Adipose tissue (tissue), 3 donors: Measurements from ENCODE around the gene SOAT2. TPM values are rescaled to one million over a fixed set of nuclear protein-coding genes. Genes with fewer than 3 reads are reported as not detected.

Experiments used
- H3K27ac ChIP-seq: one replicate; pipeline ENCODE4 v1.5.1; 2013; ENCODE audit warnings: low read depth, low read length
- WGBS, 3 donors: extraction: QIAGEN DNeasy Blood & Tissue Kit; methylation state at CpG; one replicate each; pipeline ENCODE4 v1.1.7; 2013; 5-methylcytosine and 5-hydroxymethylcytosine counted together
- polyA plus RNA-seq, 3 donors: library from polyadenylated mRNA; stranded (reverse); fragments of 200-250 nt; gene quantifications; one replicate each; pipeline ENCODE4 v1.2.3, GENCODE V29; 2013
- donor health status: healthy with polysubstance abuse.
- donor health status: Bipolar disorder and iron deficiency.
- donor health status: healthy.

The SOAT2 gene
- polyA plus RNA-seq, 3 donors = 0.08 to 0.09 TPM; not detected in 1

GRCh38 chr12:53120685-53121525 lies 17.6 kb downstream of the SOAT2 start:
- H3K27ac ChIP-seq = no peak overlapping the region
- WGBS, 3 donors = 75 to 82% (median 76%) methylated on average over 11 to 12 of the region's 12 CpGs

- H3K27ac ChIP-seq = no peak overlapping the region
- 84 to 89% (median 88%) methylated on average over 10 of the region's 10 CpGs for WGBS, 3 donors
Measured at GRCh38 chr12:53122961-53123468, 19.7 kb downstream of the SOAT2 start.

GRCh38 chr12:53123578-53124351 lies 20.5 kb downstream of the SOAT2 start:
- H3K27ac ChIP-seq = no peak overlapping the region
- WGBS, 3 donors = 91 to 94% (median 91%) methylated on average over 16 of the region's 16 CpGs

DNA sequence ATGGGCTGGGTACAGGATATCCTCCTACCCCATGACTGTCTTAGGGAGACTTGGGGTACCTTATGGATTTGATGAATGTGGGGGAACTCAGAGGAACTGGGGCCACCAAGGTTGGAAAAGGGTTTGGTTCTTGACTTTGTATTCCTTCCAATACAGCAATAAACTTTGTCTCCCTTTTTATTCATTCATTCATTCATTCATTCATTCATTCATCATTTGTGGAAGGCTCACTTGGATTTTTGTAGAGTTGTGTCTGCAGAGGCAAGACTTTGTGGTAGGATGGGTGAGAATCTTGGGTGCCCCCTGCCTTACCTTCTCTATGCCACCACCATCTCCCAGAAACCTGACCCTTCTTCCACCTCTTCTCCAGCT lies 21.1 kb downstream of the SOAT2 start:
- H3K27ac ChIP-seq = no peak overlapping the region

DNA sequence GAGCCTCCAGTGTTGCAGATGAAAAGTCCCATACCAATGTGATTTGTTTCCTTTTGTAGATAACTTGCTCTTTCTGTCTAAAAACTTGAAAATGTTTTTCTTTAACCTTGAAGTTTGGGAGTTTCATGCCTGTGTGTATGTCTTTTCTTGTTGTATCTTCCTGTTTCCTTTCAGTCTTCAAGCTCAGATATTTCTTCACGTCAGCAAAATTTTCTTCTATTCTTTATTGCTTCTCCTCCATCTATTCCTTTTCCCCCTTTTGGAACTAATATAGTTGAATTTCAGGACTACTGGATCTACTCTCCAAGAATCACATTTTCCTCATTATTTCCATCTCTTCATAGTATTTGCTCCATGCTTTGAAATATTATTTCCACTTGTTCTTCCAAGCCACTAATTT lies 23.9 kb downstream of the SOAT2 start:
- H3K27ac ChIP-seq = no peak overlapping the region
- 68 to 88% (median 80%) methylated on average over 1 of the region's 1 CpG for whole genome bisulfite sequencing, 3 donors

- 79 to 84% (median 82%) methylated on average over 10 of the region's 10 CpGs for WGBS, 3 donors
- no peak overlapping the region for H3K27ac ChIP-seq
Measured at GRCh38 chr12:53128780-53129569, 25.7 kb downstream of the SOAT2 start.

DNA sequence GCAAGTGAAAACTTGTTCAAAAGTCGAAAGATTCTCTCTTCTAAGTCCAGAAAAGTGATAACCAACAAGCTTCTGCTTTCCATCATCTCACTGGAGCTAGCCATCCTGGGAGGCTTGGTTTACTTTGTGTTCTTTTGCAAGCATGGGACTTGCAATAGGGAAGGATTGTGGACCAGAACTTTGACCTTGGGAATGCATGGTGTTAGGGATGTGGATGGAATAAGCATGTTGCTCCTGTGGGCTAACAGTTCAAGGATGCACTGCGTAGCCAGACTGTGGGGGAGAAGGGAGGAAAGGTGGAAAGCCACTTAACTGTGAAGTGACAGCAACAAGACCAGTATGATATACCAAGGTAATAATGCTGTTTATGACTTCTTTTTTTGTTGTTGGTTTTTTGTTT lies 28.6 kb downstream of the SOAT2 start:
- H3K27ac ChIP-seq = no peak overlapping the region
- WGBS, 3 donors = 79 to 92% (median 90%) methylated on average over 2 of the region's 2 CpGs

DNA sequence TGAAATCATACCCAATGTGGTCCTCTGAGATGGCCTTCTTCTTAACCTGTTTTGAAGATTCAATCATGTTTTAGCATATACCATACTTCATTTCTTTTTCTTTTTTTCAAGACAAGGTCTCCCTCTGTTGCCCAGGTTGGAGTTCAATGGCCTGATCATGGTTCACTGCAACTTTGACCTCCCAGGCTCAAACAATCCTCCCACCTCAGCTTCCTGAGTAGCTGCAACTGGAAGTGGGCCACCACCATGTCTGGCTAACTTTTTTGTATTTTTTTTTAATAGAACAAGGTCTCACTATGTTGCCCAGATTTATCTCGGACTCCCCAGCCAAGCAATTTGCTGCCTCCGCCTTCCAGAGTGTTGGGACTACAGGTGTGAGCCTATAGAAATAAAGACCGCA lies 30.4 kb downstream of the SOAT2 start:
- WGBS, 3 donors = 90 to 94% (median 93%) methylated on average over 3 of the region's 3 CpGs

DNA sequence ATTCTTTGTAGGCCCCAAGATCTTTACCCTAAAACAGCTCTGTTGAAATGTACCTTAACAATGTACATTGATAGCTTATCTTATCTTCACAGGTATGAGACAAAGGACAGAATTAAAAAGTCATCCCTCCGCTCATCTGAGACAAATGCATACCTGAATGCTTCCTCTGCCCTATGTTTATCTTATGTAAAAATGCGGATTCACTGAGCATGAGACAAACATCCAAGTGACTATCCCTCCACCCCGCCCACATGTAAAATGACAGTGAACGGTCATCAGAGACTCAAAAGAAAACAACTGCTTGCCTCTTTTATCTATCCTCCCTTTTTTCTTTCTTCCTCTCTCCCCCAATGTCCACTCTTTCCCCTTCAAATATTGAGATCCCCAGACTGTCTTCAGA lies 40.1 kb downstream of the SOAT2 start:
- no peak overlapping the region for H3K27ac ChIP-seq
- 89 to 90% (median 89%) methylated on average over 4 of the region's 4 CpGs for WGBS, 3 donors

More for the DNA sequence above, 30.4 kb downstream of the SOAT2 start:
- H3K27ac ChIP-seq = no peak overlapping the region

GRCh38 chr12:53145383-53146260 lies 42.3 kb downstream of the SOAT2 start:
- WGBS, 3 donors = 82 to 90% (median 89%) methylated on average over 5 of the region's 5 CpGs
- H3K27ac ChIP-seq = no peak overlapping the region

DNA sequence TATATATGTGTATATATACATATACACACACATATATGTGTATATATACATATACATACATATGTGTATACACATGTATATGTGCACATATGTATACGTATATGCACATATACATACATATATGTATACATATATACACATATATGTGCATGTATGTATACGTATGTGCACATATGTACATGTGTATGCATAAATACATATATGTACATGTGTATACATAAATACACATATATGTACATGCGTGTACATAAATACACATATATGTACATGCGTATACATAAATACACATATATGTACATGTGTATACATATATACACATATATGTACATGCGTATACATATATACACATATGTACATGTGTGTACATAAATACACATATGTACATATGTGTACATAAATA lies 43.9 kb downstream of the SOAT2 start:
- H3K27ac ChIP-seq = no peak overlapping the region
- 82 to 92% (median 91%) methylated on average over 5 of the region's 5 CpGs for WGBS, 3 donors

- 90 to 91% (median 91%) methylated on average over 15 of the region's 15 CpGs for WGBS, 3 donors
Measured at GRCh38 chr12:53147653-53148052, 44.4 kb downstream of the SOAT2 start.

GRCh38 chr12:53151039-53151438 lies 47.8 kb downstream of the SOAT2 start:
- WGBS, 3 donors = 88 to 93% (median 92%) methylated on average over 6 of the region's 6 CpGs
- no peak overlapping the region for H3K27ac ChIP-seq

More at GRCh38 chr12:53147653-53148052, 44.4 kb downstream of the SOAT2 start:
- H3K27ac ChIP-seq = no peak overlapping the region

DNA sequence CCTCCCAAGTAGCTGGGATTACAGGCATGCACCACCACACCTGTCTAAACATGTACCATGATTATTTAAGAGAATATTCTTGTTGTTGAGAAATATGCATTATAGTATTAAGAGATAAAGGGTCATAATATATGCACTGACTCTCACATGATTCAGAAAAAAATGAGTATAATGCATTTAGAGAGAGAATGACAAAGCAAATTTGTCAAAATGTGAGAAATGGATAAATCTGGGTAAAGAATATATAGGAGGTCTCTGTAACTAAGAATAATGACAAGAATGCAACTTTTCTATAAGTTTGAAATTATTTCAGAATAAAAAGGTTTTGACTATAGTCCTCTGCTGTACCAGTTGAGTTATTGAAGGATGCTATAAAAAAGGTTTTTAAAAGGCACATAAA lies 49.1 kb downstream of the SOAT2 start:
- no peak overlapping the region for H3K27ac ChIP-seq

- WGBS, 3 donors = 13 to 15% (median 14%) methylated on average over 14 of the region's 14 CpGs
- no peak overlapping the region for H3K27ac ChIP-seq
Measured at GRCh38 chr12:53159195-53159839, 56.0 kb downstream of the SOAT2 start.

DNA sequence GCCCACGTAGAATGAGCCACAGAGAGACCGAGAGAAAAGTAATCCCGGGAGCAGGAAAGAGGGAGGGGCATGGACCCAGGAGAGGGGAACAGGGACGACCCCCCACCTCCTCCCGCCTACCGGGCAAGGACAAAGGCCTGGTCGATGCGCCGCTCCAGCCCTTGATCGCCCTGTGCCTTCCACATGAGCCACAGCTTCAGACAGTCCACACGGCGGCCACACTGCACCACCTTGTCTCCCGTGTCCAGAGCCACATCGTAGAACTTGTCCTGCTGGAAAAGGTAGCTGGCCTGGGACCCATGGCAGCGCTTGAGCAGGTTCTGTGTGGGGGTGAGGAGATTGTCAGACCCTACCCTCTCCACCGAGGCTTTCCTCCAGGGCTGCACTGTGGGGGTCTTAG lies 56.7 kb downstream of the SOAT2 start:
- 78 to 86% (median 83%) methylated on average over 16 of the region's 16 CpGs for WGBS, 3 donors
- no peak overlapping the region for H3K27ac ChIP-seq

DNA sequence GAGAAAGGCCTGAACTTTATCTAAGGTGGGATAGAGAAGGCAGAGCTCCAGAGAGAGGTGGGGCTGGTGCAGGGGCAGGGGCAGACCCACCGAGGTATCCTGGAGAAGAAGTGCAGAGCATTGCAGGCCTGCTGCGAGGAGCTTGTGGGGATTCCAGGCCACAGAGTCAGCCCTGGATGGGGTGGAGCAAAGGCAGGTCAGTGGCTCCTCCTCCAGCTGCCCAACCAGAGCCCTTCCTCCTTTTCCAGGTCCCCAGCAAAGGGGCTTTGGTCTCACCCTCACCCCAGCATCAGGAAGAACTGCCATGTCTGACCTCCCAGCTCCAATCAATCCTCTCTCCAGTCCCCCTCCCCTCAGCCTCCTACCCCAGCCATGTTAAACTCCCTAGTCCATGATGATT lies 57.4 kb downstream of the SOAT2 start:
- no peak overlapping the region for H3K27ac ChIP-seq
- WGBS, 3 donors = 80 to 88% (median 83%) methylated on average over 2 of the region's 2 CpGs
